ENCODE measurements around the gene RPL10. TPM values are rescaled to one million over a fixed set of nuclear protein-coding genes. Genes with fewer than 3 reads are reported as not detected.
"Not testable (repeated sequence)": the region's sequence is repeated elsewhere in the genome, so short reads cannot be mapped to it uniquely, and the experiment has no call there.

The RPL10 gene
- total RNA-seq, 1 donor from 2014 or later: 2,095 TPM

DNA sequence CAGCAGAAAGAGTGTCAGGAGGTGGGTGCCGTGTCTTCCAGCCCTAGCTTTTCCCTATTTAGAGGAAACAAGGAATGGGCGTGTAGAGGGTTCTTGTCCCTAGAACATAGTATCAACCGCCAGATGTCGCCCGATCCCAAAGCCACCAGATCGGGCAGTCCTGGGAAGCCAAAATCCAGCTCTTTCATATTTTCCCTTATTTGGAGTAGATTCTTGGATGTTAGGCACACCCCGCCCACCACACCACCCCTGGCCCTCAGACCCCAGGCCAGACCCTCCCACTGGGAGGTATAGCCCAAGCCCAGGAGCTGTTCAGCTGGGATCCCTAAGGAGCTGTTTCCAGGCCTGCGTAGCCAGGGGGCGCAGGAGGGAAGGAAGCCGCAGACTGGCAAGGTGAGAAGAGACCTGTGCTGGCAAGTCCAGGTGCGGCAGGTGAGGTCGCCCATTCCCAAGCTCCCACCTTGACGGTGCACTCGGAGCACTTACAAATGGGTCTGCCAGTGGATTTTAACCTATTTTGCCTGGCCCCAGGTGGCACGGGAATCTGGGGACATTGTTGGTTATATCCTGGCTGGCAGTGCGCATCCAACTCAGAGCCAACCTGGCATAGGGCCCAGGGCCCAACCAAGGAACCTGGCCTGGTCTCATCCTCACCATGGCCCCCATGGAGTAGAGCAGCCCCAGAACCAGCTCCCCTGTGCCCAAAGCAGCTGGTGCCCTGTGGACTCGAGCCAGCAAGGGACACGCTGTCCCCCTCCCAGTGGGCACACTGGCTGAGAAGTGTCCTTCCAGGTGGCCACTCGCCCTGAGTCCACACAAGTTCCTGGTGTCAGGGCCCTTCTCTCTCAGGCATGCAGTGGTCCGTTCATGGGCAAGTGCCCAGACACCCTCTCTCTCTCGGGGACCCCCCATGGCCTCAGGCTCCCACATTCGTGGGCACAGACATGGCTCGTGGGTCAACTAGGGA lies 24.6 kb upstream of the RPL10 start:
- DNase-seq (ENCODE audit: low spot score) (peak; percentile 79), ATAC-seq (peak; percentile 5)
- intact Hi-C loops (cut with DNase I): no loop called here

DNA sequence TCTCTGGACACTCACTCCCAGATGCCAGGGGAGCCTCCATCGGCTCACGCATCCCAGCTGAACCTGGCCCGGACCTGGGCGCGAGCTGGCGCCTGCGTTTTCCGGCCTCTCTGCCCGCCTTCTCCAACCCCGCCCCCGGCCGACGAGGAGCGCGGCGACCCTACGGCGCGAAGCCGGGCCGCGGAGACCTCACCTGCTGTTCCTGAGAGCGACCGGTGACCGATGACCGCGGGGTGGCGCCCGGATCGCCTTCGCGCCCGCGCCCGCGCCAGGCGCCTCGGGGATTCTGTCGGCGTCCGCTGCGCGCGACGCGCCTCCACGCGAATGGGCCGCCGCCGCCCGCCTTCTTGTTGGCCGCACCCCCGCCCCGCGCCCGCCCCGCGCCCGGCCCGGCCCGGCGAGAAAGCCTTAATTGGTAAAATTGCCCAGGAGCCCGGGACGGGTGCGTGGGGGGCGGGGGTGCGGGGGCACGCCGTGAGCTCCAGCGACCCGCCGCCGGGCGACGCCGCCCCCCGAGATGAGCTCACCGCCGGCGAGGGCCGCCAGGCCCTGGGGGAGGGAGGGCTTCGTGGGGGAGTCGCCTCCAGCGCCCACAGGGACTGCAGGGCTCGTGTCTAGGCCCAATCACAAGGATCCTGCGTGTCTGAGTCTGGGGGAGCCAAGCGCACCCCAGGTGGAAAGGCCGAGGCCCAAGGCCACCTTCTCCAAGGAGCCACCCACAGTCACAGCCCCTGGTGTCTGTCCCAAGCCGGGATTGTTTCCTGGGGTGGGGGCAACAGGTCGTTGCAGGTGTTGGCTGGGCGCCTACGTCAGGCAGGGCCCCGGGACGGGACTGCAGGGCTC lies 23.6 kb upstream of the RPL10 start, which contains the start of gene FLNA:
FLNA (minus strand) TSS at position 322 of the 843 bp plus-strand sequence. CDS start 3,389 bp downstream, outside the sequence.
- intact Hi-C loops (cut with DNase I): no loop called here
- DNase-seq (ENCODE audit: low spot score) (no peak), ATAC-seq (no peak)

DNA sequence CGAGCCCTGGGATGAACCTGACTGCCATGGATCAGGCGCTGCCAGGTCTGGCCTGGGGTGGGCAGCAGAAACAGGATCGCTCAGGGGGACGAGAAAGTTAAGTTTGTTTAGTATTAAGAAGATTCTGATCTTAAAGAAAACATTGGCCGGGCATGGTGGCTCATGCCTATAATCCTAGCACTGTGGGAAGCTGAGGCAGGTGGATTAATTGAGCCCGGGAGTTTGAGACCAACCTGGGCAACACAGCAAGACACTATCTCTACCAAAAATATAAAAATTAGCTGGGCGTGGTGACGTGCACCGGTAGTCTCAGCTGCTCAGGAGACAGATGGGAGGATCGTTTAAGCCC lies 23.0 kb upstream of the RPL10 start:
- ATAC-seq (no peak), DNase-seq (ENCODE audit: low spot score) (no peak)
- intact Hi-C loops (cut with DNase I): no loop called here

DNA sequence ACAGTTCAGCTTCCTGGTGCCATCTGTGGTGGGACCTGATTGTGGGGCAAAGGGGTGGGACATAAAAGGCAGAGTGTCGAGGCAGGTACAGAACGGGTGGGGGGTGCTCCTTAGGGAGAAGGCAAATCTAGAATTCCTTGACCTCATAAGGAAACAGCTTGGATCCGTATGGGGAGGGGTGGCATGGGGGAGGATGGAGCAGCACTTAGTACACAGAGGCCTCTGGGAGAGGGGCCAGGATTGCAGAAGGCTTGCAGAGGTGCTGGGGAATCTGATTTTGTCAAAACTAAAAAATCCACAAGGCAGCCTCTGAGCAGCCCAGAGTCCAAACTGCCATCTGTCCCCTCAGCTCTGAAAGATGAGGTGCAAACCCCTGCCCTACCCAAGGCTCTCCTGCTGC lies 21.4 kb upstream of the RPL10 start:
- ATAC-seq (no peak), DNase-seq (ENCODE audit: low spot score) (no peak)
- intact Hi-C loops (cut with DNase I): no loop called here

DNA sequence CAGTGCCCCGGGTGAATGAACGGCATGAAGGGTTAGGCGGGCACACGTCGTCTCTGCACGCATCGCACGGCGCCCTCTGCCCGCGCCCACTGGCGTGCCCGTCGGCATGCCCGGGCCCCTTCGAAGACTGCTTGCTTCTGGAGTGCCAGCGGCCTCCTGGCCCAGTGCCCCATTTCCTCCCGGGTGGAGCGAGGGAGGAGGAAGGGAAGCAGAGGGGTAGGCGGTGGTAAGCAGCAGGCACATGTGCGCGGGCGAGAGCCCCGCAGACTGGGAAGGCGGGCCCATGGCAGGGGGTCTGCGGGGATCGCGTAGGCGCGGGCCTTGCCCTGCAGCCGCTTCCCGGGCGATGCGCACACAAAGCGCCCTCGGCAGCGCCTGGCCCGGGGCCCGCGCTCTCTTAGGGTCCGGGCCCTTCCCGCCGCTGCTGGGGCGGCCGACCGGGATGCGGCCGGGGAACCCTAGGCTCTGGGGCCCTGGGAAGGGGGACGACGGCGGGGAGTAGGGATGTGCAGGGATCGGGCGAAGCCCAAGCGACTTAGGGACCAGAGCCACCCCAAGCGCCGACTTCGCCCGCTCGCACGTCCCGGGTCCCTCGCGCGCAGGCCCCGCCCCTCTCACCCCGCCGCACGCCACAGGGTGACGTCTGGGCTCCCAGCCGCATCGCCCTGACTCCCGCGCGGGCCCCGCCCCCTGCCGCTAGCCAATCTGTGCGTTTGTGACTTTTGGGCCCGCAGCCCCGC lies 19.9 kb upstream of the RPL10 start:
- no peak for ATAC-seq
- DNase-seq (ENCODE audit: low spot score): peak; percentile 85
- intact Hi-C loops (cut with DNase I): no loop called here

DNA sequence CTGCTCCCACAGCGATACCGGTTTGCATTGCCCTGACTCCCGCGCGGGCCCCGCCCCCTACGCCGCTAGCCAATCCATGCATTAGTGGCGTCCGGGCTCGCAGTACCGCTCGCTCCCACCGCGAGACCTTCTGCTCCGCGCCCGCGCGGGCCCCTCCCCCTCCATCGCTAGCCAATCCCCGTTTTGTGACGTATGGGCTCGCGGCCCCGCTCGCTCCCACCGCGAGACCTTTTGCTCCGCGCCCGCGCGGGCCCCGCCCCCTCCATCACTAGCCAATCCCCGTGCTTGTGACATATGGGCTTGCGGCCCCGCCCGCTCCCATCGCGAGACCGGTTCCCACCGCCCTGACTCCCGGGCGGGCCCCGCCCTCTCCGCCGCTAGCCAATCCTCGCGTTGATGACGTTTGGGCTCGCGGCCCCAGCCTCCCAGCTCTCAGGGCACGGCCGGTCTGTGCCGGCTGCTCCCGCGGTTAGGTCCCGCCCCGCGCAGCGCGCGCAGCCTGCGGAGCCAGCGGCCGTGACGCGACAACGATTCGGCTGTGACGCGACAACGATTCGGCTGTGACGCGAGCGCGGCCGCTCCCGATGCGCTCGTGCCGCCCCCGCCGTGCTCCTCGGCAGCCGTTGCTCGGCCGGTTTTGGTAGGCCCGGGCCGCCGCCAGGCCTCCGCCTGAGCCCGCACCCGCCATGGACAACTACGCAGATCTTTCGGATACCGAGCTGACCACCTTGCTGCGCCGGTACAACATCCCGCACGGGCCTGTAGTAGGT lies 19.2 kb upstream of the RPL10 start, which contains the start of gene EMD:
EMD (plus strand) TSS at position 497 of the 770 bp plus-strand sequence; CDS start at position 687, 190 bp downstream.
- intact Hi-C loops (cut with DNase I): no loop called here
- peak; percentile 97 for DNase-seq (ENCODE audit: low spot score)
- peak; percentile 92 for ATAC-seq

DNA sequence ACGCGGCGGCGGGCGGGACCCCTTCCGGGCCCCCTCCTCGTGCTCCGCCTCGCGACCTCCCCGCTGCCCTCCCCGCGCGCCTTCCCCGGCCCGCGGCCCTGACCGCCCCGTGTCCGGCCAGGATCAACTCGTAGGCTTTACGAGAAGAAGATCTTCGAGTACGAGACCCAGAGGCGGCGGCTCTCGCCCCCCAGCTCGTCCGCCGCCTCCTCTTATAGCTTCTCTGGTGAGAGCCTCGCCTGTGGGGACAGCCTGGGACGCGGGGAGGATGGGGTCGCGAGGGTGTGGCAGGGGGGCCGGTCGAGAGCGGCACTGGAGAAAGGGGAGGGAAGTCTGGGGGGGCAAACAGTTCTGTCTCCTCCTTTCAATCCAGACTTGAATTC lies 18.6 kb upstream of the RPL10 start:
- ATAC-seq: no peak
- peak; percentile 68 for DNase-seq (ENCODE audit: low spot score)
- intact Hi-C loops (cut with DNase I): no loop called here

DNA sequence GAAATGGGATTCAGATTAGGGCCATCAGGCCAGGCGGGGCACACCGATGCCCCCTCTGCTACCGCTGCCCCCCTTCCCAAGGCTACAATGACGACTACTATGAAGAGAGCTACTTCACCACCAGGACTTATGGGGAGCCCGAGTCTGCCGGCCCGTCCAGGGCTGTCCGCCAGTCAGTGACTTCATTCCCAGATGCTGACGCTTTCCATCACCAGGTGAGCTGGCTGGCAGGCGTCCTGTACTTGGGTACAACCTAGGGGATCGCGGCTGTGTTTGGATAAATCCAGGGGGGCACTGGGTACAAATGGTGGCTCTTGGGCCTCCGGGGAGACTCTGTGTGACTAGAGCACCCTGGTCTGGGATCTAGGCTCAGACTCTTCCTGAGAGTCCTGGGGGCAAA lies 18.0 kb upstream of the RPL10 start:
- DNase-seq (ENCODE audit: low spot score) (no peak), ATAC-seq (no peak)
- intact Hi-C loops (cut with DNase I): no loop called here

DNA sequence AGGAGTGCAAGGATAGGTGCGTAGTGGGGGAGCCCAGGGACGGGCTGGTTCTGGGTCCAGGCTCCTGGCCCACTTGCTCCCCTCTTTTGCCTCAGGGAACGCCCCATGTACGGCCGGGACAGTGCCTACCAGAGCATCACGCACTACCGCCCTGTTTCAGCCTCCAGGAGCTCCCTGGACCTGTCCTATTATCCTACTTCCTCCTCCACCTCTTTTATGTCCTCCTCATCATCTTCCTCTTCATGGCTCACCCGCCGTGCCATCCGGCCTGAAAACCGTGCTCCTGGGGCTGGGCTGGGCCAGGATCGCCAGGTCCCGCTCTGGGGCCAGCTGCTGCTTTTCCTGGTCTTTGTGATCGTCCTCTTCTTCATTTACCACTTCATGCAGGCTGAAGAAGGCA lies 17.4 kb upstream of the RPL10 start:
- no peak for ATAC-seq
- intact Hi-C loops (cut with DNase I): no loop called here

DNA sequence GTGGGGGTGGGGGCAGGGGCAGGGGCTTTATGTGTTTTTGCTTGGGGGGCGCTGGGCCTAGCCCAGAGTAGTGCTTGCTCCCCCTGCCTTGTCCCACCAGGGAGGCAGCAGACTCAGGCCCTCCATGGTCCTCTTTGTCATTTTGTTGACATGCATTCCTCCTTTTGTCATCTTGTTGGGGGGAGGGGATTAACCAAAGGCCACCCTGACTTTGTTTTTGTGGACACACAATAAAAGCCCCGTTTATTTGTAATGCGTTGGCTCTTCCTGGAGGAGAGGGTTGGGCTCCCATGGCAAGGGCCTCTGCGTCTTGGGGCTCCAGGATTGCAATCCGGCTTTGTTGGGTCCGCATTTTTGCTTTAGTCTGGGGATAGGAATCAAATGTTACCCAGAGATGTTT lies 16.9 kb upstream of the RPL10 start:
- intact Hi-C loops (cut with DNase I): no loop called here
- DNase-seq (ENCODE audit: low spot score) (no peak), ATAC-seq (no peak)

More for the DNA sequence above, 17.4 kb upstream of the RPL10 start:
- no peak for DNase-seq (ENCODE audit: low spot score)

DNA sequence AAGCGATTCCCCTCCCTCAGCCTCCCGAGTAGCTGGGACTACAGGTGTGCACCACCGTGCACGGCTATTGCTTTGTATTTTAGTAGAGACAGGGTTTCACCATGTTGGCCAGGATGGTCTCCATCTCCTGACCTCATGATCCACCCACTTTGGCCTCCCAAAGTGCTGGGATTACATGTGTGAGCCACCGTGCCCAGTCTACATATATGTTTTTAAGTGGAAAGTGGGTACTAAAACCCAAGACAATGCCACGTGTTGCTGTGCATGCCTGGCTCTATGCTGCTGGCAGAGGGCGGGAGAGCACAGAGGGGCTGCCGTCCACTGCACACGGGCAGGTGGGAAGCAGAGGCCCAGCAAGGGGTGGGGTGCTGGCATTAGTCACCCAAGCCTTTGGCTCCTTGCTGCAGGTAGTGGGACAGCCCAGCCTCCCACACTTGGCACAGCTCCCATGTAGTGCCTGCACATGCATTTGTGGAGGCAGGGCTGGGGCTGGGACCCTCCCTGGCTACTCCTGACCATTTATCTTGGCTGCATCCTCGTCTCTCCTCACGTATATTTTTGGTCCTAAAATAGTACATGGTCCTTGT lies 15.6 kb upstream of the RPL10 start:
- intact Hi-C loops (cut with DNase I): no loop called here
- no peak for ATAC-seq
- no peak for DNase-seq (ENCODE audit: low spot score)

DNA sequence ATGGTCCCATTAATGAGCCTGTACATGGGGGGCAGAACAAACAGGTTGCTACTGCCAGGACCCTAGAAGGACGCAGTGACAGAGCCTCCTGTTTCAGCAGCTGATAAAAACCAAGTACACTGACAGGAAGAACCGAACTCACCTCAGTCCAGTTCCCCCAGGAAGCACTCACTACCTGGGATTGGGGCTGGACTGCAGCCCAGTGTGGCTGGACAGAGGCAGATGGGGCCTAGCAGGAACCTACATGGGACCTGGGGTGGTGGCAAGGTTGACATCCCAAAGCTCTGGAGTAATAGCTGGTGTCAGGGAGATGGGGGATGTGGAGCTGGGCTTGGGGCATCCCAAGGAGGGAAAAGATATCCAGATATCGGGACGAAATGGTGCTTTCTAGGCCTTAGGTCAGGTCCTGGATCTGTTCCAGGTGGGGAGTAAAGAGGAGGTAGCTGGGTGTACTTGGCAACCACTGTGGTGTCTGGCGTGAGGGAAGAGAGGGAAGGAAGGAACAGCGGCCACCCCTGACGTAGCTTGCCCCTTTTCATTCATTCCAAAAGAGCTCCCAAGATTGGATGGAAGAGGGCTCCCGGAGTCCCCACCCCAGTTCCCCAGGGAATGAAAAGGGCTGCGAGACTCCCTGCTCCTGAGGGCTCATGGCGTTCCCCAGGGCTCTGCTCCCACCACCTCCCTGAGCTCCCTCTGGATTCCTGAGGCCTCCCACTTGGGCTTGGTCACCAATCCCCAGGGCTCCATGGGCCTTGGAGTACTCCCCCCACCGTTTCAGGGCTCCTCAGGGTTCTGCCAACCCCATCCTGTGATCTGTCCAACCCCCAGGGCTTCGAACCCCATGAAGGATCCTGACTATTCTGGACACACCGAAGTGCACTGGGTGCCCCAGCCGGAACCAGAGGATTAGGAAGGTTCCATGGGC lies 14.6 kb upstream of the RPL10 start:
- DNase-seq (ENCODE audit: low spot score) (no peak), ATAC-seq (no peak)
- intact Hi-C loops (cut with DNase I): no loop called here

DNA sequence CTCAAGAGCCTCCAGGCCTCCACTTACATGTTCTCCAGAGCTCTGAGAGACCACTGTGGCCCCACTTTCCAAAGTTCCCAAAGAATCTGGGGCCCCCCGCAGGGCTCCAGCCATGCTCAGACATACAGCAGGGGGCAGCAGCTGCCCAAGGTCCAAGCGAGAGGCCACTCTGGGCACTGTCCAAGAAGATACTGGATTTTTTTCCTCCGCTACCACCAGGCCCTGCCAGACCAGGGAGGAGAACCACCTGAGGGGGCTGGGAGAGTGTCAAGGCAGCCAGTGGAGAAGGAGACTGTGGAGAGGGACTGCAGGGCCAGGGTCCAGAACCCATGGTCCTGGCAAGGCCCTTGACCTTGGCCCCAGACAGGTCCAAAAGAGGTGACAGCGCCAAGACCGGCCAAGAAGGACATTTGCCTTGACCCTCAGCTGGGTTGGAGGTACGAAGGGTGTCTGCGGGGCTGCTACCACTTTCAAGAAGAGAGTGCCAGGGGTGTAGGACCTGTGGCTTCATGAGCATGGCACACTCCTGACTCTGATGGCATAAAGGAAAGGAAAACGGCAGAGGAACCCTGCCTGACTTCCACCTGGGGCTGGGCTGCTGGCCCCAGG lies 13.8 kb upstream of the RPL10 start:
- no peak for ATAC-seq
- peak; percentile 63 for DNase-seq (ENCODE audit: low spot score)
- intact Hi-C loops (cut with DNase I): no loop called here

DNA sequence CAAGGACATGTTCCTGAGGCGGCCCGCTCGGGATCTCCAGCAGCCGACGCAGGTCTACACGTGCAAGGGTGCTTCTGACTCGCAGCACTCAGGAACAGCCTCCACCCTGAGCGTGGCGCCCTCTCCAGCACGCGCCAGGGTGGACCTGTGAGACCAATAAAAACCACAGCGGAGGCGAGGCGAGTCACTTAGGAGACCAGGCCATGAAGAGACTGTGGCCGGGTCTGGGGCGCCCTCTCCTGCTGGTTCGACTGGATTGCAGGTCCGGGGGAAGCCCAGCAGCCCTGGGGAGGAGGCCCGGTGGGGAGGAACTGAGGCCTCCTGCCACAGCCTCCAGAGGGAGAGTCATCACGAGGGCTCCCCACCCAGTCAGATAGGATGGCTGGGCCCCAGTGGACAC lies 10.1 kb upstream of the RPL10 start:
- not testable (repeated sequence) for DNase-seq (ENCODE audit: low spot score)

DNA sequence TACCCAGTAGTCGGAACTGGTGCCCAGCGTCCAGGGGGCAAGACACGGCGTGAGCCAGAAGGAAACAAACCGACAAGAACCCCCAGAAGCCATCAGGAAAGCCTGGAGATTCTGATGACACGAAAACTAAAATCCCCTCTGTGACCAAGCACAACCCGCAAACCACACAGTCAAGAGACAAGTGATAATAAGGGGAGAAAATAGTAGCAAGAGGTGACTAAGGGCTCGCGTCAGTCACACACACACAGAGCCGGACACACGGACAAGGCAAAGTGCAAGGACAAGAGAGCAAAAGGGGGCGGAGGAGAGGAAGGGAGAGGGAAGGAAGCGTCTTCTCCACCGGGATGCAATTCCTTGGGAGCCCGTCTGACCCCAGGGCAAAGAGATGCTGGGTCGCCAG lies 9.5 kb upstream of the RPL10 start:
- intact Hi-C loops (cut with DNase I); ATAC-seq; DNase-seq (ENCODE audit: low spot score): not testable (repeated sequence)

More for the DNA sequence above, 10.1 kb upstream of the RPL10 start:
- intact Hi-C loops (cut with DNase I): not testable (repeated sequence)
- peak; percentile 48 for ATAC-seq
